Left ventricle myocardium inferior (tissue), 1 donor: ENCODE measurements around the gene FAM168B. TPM values are rescaled to one million over a fixed set of nuclear protein-coding genes. Genes with fewer than 3 reads are reported as not detected.

ENCODE experiments used
- DNase-seq: peaks from one replicate; pipeline ENCODE4 v3.0.0-alpha.2; 2020
- H3K27ac ChIP-seq: fragments of 200-600 bp; replicated peaks from 2 replicates; pipeline ENCODE4 v1.8.0; 2021
- H3K27me3 ChIP-seq: fragments of 200-600 bp; 2 replicates; pipeline ENCODE4 v1.8.0; 2021; ENCODE audit warnings: low read depth
- H3K36me3 ChIP-seq: fragments of 200-600 bp; 2 replicates; pipeline ENCODE4 v1.8.0; 2021
- H3K4me1 ChIP-seq: fragments of 200-600 bp; 2 replicates; pipeline ENCODE4 v1.8.0; 2021
- H3K4me3 ChIP-seq: fragments of 200-600 bp; 2 replicates; pipeline ENCODE4 v1.8.0; 2021; ENCODE audit warnings: mild to moderate bottlenecking, moderate library complexity
- H3K9me3 ChIP-seq: fragments of 200-600 bp; replicated peaks from 2 replicates; pipeline ENCODE4 v1.8.0; 2021
- CTCF ChIP-seq: fragments of 200-600 bp; IDR thresholded peaks from 2 replicates; pipeline ENCODE4 v1.8.0; 2021; ENCODE audit warnings: antibody characterized with exemption, mild to moderate bottlenecking, borderline replicate concordance
- intact Hi-C: fragments of 100-400 bp; cut with micrococcal nuclease; formaldehyde crosslinking; loops from one replicate; pipeline ENCODE4 v1.11.0; 2022
- total RNA-seq: library from RNA; stranded (reverse); fragmentation: NEBNext Ultra II Directional; extraction: Animal tissue kit (Norgen Biotek cat#: 25700); gene quantifications from one replicate; pipeline ENCODE4 v1.2.1, GENCODE V29; 2021
- donor health status: DM: no; HTN: yes; CAD: no; lungs with severe emphysema.

FAM168B gene
- total RNA-seq, 1 donor from 2014 or later: 90.5 TPM

- no peaks in the 10 kb centered on the region for H3K36me3 ChIP-seq
Measured at GRCh38 chr2:131005216-131005935, 87.9 kb downstream of the FAM168B start.

GRCh38 chr2:131004446-131005209 is 88.6 kb downstream of the FAM168B start:
- H3K27me3 ChIP-seq: peaks cover 66% of the 10 kb centered on the region
- H3K27ac ChIP-seq: no peak overlapping the region
- TF ChIP-seq CTCF: no peak
- H3K9me3 ChIP-seq: peaks cover 9% of the 10 kb centered on the region
- no peak overlapping the region for H3K4me3 ChIP-seq
- no peaks in the 10 kb centered on the region for H3K36me3 ChIP-seq
- DNase-seq: no peak
- intact Hi-C loops: no loop called here
- no peaks in the 10 kb centered on the region for H3K4me1 ChIP-seq

More at GRCh38 chr2:131005216-131005935, 87.9 kb downstream of the FAM168B start:
- H3K4me1 ChIP-seq: no peaks in the 10 kb centered on the region
- H3K27me3 ChIP-seq: peaks cover 66% of the 10 kb centered on the region
- H3K27ac ChIP-seq: no peak overlapping the region
- intact Hi-C loops: no loop called here
- no peak for DNase-seq
- H3K9me3 ChIP-seq: peaks cover 9% of the 10 kb centered on the region
- TF ChIP-seq CTCF: no peak
- H3K4me3 ChIP-seq: no peak overlapping the region

- Histone ChIP-seq H3K4me3 (no peak overlapping the region), H3K27me3 (peaks cover 69% of the 10 kb centered on the region), H3K9me3 (no peaks in the 10 kb centered on the region), H3K27ac (no peak overlapping the region), H3K36me3 (no peaks in the 10 kb centered on the region), H3K4me1 (no peaks in the 10 kb centered on the region)
- DNase-seq: no peak
- no peak for TF ChIP-seq CTCF
- intact Hi-C loops: no loop called here
Measured at GRCh38 chr2:130998561-130998960, 94.7 kb downstream of the FAM168B start.

Other genes starting within 250 kb of the FAM168B start
- gene PLEKHB2, start 11.9 kb upstream of the FAM168B start, total RNA-seq: 42.9 TPM
- not detected for gene POTEE, start 116.1 kb upstream of the FAM168B start, total RNA-seq